Measurements from ENCODE around the gene CELF2. TPM values are rescaled to one million over a fixed set of nuclear protein-coding genes. Genes with fewer than 3 reads are reported as not detected.

The CELF2 gene
- total RNA-seq, 2 donors from 2014 or later = 70.6 to 80.6 TPM

DNA sequence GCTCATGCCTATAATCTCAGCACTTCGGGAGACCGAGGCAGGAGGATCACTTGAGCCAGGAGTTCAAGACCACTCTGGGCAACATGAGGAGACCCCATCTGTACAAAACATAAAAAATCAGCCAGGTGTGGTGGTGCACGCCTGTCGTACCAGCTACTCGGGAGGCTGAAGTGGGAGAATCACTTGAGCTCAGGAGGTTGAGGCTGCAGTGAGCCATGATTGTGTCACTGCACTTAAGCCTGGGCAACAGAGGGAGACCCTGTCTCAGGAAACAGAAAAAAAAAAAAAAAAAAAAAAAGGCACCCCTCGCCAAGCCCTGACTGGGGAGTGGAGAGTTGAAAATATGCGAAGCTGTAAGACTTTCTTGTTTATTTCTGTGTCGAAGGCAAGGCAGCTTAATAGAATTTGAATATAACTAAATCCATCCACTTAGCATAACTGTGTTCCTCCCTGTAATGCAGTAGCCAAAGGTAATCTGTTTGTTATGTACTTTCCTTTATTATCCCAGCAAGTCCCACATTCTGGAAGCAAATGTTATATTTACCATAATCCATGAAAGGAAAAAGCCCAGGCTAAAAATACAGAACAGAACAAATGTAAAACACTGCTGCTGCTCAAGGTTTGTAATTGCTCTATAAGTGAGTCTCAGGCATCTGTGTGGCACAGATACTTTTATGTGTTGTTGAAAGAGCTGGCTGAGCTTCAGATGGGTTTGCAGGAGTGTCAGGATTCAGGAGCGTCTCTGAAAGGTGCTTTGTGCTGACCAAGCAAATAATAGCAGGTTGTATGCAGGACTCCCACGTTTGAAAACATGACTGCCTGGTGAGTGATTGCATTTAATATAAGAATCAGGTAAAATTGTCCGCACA is 127.2 kb downstream of the CELF2 start:
- no peak for DNase-seq (ENCODE audit: low spot score)
- intact Hi-C loops (cut with DNase I) = no loop called here

- DNase-seq (ENCODE audit: low spot score) = no peak
- intact Hi-C loops (cut with DNase I) = no loop called here
Observed at GRCh38 chr10:11145495-11145855, 127.8 kb downstream of the CELF2 start.

GRCh38 chr10:11146402-11147171 is 128.9 kb downstream of the CELF2 start:
- intact Hi-C loops (cut with DNase I) = no loop called here
- no peak for DNase-seq (ENCODE audit: low spot score)

GRCh38 chr10:11147722-11148121 is 130.1 kb downstream of the CELF2 start:
- no peak for DNase-seq (ENCODE audit: low spot score)
- intact Hi-C loops (cut with DNase I) = no loop called here

DNA sequence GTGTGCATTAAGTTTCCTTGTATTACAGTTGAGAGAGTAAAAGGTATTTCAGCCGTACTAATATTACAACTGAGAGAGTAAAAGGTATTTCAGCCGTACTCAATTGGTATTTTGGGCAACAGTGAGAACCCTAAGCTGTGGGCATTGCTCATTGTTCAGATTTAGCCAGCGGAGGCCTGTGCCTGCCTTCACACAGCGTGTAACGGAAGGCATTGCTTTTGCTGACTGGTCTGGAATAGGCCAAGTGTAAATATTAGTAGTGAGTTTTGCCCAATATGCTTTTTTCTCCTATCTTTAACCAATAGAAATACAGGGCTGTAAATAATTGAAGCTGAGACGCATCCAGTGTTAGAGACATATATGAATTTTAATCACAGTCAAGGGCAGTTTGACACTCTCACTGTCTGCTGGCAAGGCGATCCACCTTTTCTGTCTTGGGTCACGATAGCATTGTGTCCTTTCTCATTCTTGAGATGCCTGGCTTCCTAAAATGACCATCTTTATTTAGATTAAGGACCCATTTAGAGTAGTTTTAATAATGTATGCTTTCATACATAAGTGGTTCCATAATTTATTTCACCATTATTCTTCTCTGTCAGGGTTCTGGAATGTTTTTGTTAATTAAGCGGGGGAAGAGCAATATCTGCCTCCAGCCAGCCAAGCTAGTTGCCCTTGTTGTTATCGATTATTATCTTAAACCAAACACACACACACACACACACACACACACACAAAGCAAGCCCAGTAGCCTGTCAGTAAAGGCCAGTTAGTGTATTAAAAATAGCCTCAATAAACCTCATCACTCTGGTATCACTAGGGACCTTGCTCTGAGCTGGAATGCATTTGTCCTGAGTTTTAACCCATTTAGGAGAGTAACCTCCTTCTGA is 130.7 kb downstream of the CELF2 start:
- intact Hi-C loops (cut with DNase I) = no loop called here
- DNase-seq (ENCODE audit: low spot score) = no peak

- no peak for DNase-seq (ENCODE audit: low spot score)
- intact Hi-C loops (cut with DNase I) = no loop called here
Observed at GRCh38 chr10:11149807-11150141, 132.1 kb downstream of the CELF2 start.

DNA sequence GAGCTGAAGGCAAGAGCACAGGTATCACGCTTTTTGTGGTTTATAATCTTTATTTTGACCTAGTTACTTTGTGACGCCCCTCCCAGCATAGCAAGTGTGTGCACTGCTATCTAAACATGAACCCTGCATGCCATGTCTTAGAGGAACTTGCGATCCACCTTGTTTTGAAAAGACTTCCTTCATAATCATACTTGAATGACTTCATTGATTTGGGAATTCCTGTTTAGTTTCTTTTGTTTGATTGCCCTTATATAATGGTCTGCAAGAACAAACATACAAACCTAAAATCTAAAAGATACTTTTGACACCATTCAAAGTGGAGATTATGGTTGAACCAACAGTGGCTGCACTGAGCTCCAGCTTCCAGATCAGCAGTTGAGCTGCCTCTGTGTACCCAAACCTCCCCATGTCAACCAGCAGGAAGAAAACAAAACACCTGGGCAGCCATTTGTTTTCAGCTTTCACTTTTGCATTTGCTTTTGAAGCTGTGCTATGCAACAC is 132.6 kb downstream of the CELF2 start:
- DNase-seq (ENCODE audit: low spot score) = no peak

GRCh38 chr10:11150879-11151415 is 133.3 kb downstream of the CELF2 start:
- intact Hi-C loops (cut with DNase I) = no loop called here
- DNase-seq (ENCODE audit: low spot score) = no peak

More for the DNA sequence above, 132.6 kb downstream of the CELF2 start:
- intact Hi-C loops (cut with DNase I) = no loop called here

GRCh38 chr10:11152801-11153200 is 135.1 kb downstream of the CELF2 start:
- intact Hi-C loops (cut with DNase I) = no loop called here
- DNase-seq (ENCODE audit: low spot score) = no peak

- no peak for DNase-seq (ENCODE audit: low spot score)
- intact Hi-C loops (cut with DNase I) = no loop called here
Observed at GRCh38 chr10:11153245-11153644, 135.6 kb downstream of the CELF2 start.

- intact Hi-C loops (cut with DNase I) = no loop called here
Observed at GRCh38 chr10:11153766-11154165, 136.1 kb downstream of the CELF2 start.

GRCh38 chr10:11154333-11154732 is 136.7 kb downstream of the CELF2 start:
- DNase-seq (ENCODE audit: low spot score) = no peak
- intact Hi-C loops (cut with DNase I) = no loop called here

More at GRCh38 chr10:11153766-11154165, 136.1 kb downstream of the CELF2 start:
- DNase-seq (ENCODE audit: low spot score) = no peak

DNA sequence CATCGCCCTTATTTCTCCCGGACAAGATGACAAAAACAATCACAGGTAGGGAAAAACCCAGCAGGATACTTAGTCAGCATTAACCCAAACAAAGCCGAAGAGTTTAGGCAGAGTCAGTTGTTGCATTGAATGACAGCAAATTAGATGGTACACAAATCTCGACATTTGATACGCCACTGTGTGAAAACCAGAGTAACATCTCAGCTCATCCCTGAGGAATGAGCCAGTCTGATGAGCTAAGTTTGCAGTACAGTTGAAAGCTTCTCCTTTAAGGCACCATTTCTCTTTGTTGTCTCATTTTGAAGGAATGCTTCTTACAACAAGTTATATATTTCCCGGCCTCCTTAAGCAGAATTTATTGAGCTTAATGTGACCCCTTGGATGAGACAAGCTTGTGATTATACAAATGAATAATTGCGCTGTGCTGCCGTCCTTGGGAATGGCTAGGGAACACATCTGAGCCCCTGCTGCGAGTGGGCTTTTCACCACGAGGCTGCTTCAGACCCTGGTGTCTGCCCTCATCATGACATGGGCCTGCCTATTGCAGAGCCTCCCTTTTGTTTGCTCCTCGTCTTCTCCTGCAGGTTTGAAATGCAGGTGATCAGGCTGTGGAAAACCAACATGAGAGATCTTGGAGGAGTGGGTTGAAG is 137.3 kb downstream of the CELF2 start:
- DNase-seq (ENCODE audit: low spot score) = no peak
- intact Hi-C loops (cut with DNase I) = no loop called here

DNA sequence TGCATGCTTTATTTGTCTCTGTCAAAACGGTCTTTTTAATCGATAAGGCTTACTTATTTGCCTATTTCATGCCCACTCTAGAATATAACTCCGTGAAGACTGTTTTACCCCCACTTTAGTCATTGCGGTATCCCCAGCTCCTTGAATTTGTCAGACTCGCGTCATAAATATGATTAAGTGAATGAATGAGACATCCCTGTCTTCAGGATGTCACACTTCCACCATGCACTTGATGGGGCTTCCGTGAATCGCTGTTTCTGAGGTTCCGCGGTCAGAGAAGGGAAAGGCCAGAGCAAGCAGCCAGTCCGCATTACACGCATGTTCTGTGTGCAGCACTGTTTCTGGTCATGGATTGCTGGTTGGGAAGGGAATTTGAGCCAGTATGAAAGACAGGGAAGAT is 138.8 kb downstream of the CELF2 start:
- intact Hi-C loops (cut with DNase I) = no loop called here

DNA sequence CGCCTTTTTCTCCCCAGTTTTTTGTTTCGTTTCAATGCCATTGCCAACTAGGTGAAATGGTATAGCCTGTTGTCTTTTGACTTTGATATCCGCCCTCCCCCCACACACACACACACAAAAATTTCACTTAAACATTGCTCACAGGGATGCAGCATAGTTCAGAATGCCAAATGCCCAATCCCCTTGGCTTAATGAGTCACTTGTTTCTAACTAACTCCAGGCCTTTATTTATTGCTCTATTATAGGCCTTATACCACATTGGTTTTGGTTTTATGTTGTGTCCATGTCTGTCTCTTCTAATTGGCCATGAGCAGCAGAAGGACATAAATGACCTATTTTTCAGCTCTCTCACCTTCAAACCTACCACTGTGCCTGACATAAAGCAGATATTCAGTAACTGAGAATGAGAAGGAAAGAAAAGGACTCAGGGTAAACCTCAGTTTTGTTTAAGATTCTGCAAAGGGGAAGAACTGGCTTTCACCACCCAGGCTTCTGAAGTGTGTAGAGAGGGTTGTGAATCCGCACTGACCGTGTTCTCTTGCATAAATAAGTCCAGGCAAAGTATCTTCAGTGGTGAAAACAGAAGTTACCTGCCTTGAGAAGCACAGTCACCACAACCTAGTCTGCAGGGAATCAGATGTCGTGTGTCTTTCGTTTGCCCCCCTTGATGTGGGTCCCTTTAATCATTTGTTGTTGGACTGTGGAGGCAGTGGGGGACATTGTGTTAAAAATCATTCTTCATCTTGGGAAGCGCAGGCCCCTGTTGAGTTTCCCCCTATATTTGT is 139.8 kb downstream of the CELF2 start:
- DNase-seq (ENCODE audit: low spot score) = no peak
- intact Hi-C loops (cut with DNase I) = no loop called here

More for the DNA sequence above, 138.8 kb downstream of the CELF2 start:
- DNase-seq (ENCODE audit: low spot score) = no peak

- DNase-seq (ENCODE audit: low spot score) = no peak
- intact Hi-C loops (cut with DNase I) = no loop called here
Observed at GRCh38 chr10:11158080-11158479, 140.4 kb downstream of the CELF2 start.

- intact Hi-C loops (cut with DNase I) = no loop called here
- no peak for DNase-seq (ENCODE audit: low spot score)
Observed at GRCh38 chr10:11159543-11160215, 142.0 kb downstream of the CELF2 start.

GRCh38 chr10:11161096-11161495 is 143.4 kb downstream of the CELF2 start:
- intact Hi-C loops (cut with DNase I) = no loop called here
- no peak for DNase-seq (ENCODE audit: low spot score)

Measured in posterior vena cava (tissue), 2 donors.